Activated CD4-positive, alpha-beta memory T cell treated with anti-CD3 and anti-CD28 coated beads for 36 hours (primary cell): Measurements from ENCODE around the gene WSB1. TPM values are rescaled to one million over a fixed set of nuclear protein-coding genes. Genes with fewer than 3 reads are reported as not detected.

ENCODE experiments used
- CTCF ChIA-PET: fragments of 350-600 bp; sonication (Branson Sonifier 250); formaldehyde crosslinking; loops from one replicate; lab custom pipeline; 2021; ENCODE audit warnings: antibody characterized with exemption, inconsistent platforms; lab: Charles Lee
- POLR2A ChIA-PET: fragments of 350-600 bp; sonication (Branson Sonifier 250); formaldehyde crosslinking; loops from one replicate; lab custom pipeline; 2021; ENCODE audit warnings: antibody characterized with exemption; lab: Charles Lee
- DNase-seq: peaks from one replicate; pipeline ENCODE4 v3.0.0-alpha.2; 2020
- H3K27ac Mint-ChIP-seq: one replicate; pipeline ENCODE4 v1.8.0; 2021; ENCODE audit warnings: mixed read lengths
- H3K27me3 Mint-ChIP-seq: one replicate; pipeline ENCODE4 v1.8.0; 2021; ENCODE audit warnings: mixed read lengths
- H3K36me3 Mint-ChIP-seq: one replicate; pipeline ENCODE4 v1.8.0; 2021; ENCODE audit warnings: mixed read lengths
- H3K4me1 Mint-ChIP-seq: one replicate; pipeline ENCODE4 v1.8.0; 2021; ENCODE audit warnings: low read depth, mixed read lengths
- H3K4me3 Mint-ChIP-seq: one replicate; pipeline ENCODE4 v1.8.0; 2021; ENCODE audit warnings: mild to moderate bottlenecking, mixed read lengths
- H3K9me3 Mint-ChIP-seq: one replicate; pipeline ENCODE4 v1.8.0; 2021; ENCODE audit warnings: mixed read lengths
- intact Hi-C: fragments of 100-400 bp; cut with micrococcal nuclease; formaldehyde crosslinking; loops from one replicate; pipeline ENCODE4 v1.15.1; 2023
- total RNA-seq, 2 experiments: library from RNA; stranded (reverse); gene quantifications; one replicate each; pipeline ENCODE4 v1.2.3, GENCODE V29; 2021

WSB1 gene
- total RNA-seq, 2 experiments from 2014 or later = 135 to 147 TPM

- Mint-ChIP-seq H3K36me3 (no peaks in the 10 kb centered on the region), H3K27me3 (peaks cover 2% of the 10 kb centered on the region), H3K4me3 (no peak overlapping the region), H3K27ac (no peak overlapping the region), H3K9me3 (no peaks in the 10 kb centered on the region), H3K4me1 (peaks cover 4% of the 10 kb centered on the region)
- CTCF ChIA-PET = interaction anchor here (1.2 kb wide), 1 partner anchor 259 kb away, joined by 3 read pairs; no protein-coding TSS in a partner anchor
- POLR2A ChIA-PET = no interaction called here
- no peak for DNase-seq
- intact Hi-C loops = no loop called here
Observed at GRCh38 chr17:27341041-27341471, 47.1 kb downstream of the WSB1 start.

DNA sequence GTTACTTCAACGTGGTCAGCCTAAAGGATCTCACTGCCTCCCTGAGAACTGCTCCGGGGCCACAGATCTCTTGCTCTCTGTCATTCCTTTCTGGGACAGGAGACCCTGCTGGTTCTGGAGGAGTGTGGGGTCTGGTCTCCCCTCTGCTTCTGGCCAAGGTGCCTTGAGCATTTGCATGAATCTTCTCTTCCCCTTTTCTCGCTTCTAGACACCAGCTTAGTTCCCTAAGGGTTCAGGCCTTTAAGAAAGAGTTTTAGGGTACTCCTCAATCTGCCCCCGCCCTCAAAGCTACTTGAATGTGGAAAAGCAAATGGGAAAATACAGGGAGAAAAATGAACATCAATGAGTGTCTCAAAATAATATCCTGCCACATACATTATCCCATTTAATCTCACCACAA is 48.1 kb downstream of the WSB1 start:
- ChIA-PET POLR2A (no interaction called here), CTCF (interaction anchor here (1.2 kb wide), 1 partner anchor 9 kb away, joined by 3 read pairs; no protein-coding TSS in a partner anchor)
- Mint-ChIP-seq H3K36me3 (no peaks in the 10 kb centered on the region), H3K27ac (no peak overlapping the region), H3K9me3 (no peaks in the 10 kb centered on the region), H3K4me3 (no peak overlapping the region), H3K4me1 (peaks cover 4% of the 10 kb centered on the region), H3K27me3 (peaks cover 2% of the 10 kb centered on the region)
- DNase-seq = no peak
- intact Hi-C loops = no loop called here

- no peak overlapping the region for H3K27ac Mint-ChIP-seq
- POLR2A ChIA-PET = interaction anchor here (1.2 kb wide), 1 partner anchor 10 kb away, joined by 3 read pairs; no protein-coding TSS in a partner anchor
- no peak overlapping the region for H3K4me3 Mint-ChIP-seq
- H3K4me1 Mint-ChIP-seq = peaks cover 7% of the 10 kb centered on the region
- intact Hi-C loops = no loop called here
- H3K27me3 Mint-ChIP-seq = peaks cover 3% of the 10 kb centered on the region
- no peak for DNase-seq
- H3K36me3 Mint-ChIP-seq = no peaks in the 10 kb centered on the region
- no peaks in the 10 kb centered on the region for H3K9me3 Mint-ChIP-seq
- CTCF ChIA-PET = interaction anchor here (0.6 to 3.0 kb wide), 3 partner anchors 11 to 151 kb away, joined by 3 to 13 read pairs (median 3); no protein-coding TSS in a partner anchor
Observed at GRCh38 chr17:27343294-27343693, 49.4 kb downstream of the WSB1 start.

DNA sequence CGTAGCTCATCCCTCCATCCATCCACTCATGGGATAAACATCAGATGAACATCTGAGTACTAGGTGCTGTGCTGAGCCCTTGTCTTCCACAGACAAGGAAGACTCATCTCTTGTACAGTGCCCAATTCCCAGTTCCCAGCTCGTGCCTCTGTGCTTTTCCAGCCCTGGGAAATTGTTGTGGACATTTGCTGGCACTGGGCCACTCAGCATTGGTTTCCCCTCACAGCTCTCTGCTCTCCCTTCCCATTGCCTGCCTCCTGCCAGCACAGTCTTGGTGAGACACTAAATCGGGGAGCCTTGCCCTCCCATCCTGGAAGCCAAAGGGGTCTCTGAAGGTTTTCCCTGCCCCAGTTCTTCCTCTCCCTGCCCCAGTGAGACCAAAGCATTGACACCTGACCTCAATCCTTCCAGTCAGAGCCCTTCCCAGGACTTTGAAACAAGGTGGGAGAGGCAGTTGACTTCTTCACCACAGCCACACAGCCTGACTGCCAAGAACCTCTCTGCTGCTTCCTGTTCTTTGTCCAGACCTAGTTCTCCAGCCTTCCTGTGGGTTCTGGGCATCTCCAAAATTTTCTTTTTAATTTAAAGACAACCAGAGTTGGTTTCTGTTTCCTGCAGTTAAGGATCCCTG is 50.2 kb downstream of the WSB1 start:
- ChIA-PET POLR2A (interaction anchor here (1.2 kb wide), 1 partner anchor 11 kb away, joined by 3 read pairs; no protein-coding TSS in a partner anchor), CTCF (interaction anchor here (1.1 to 3.0 kb wide), 5 partner anchors 8 to 258 kb away, joined by 3 to 13 read pairs (median 6); no protein-coding TSS in a partner anchor)
- Mint-ChIP-seq H3K4me3 (no peak overlapping the region), H3K4me1 (peaks cover 12% of the 10 kb centered on the region), H3K27ac (no peak overlapping the region), H3K9me3 (no peaks in the 10 kb centered on the region), H3K36me3 (no peaks in the 10 kb centered on the region), H3K27me3 (peaks cover 3% of the 10 kb centered on the region)
- intact Hi-C loops = no loop called here
- no peak for DNase-seq

- H3K4me1 Mint-ChIP-seq = peaks cover 8% of the 10 kb centered on the region
- intact Hi-C loops = no loop called here
- no peak overlapping the region for H3K4me3 Mint-ChIP-seq
- no peaks in the 10 kb centered on the region for H3K36me3 Mint-ChIP-seq
- no peak overlapping the region for H3K27ac Mint-ChIP-seq
- no peaks in the 10 kb centered on the region for H3K9me3 Mint-ChIP-seq
- POLR2A ChIA-PET = no interaction called here
- peaks cover 3% of the 10 kb centered on the region for H3K27me3 Mint-ChIP-seq
- CTCF ChIA-PET = interaction anchor here (1.6 to 3.0 kb wide), 3 partner anchors 10 to 109 kb away, joined by 6 to 13 read pairs (median 12); no protein-coding TSS in a partner anchor
- no peak for DNase-seq
Observed at GRCh38 chr17:27345141-27345904, 51.4 kb downstream of the WSB1 start.

GRCh38 chr17:27346228-27346899 is 52.5 kb downstream of the WSB1 start:
- intact Hi-C loops = no loop called here
- Mint-ChIP-seq H3K9me3 (no peaks in the 10 kb centered on the region), H3K4me1 (peaks cover 8% of the 10 kb centered on the region), H3K36me3 (no peaks in the 10 kb centered on the region), H3K27me3 (peaks cover 3% of the 10 kb centered on the region), H3K4me3 (no peak overlapping the region), H3K27ac (no peak overlapping the region)
- ChIA-PET POLR2A (no interaction called here), CTCF (interaction anchor here (1.7 to 3.0 kb wide), 3 partner anchors 13 to 110 kb away, joined by 6 to 13 read pairs (median 12); no protein-coding TSS in a partner anchor)
- DNase-seq = no peak

DNA sequence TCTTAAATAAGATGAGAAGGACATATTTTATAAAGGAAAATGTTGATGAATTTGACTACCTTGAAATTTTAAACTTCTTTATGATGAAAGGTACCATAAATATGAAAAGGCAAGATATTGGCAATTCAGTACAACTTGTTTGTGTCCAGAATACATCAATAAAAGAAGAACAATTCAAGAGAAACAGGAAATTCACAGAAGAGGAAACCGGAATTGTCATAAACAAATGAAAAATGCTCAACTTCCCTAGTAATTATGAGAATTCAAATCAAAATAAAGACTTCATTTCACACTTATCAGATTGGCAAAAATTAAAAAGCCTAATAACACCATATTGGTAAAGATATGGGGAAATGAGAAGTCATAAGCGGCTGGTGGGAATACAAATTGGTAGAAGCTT is 54.3 kb downstream of the WSB1 start:
- ChIA-PET POLR2A (no interaction called here), CTCF (interaction anchor here (0.9 to 3.2 kb wide), 3 partner anchors 15 to 306 kb away, joined by 3 to 28 read pairs (median 9); no protein-coding TSS in a partner anchor)
- Mint-ChIP-seq H3K36me3 (no peaks in the 10 kb centered on the region), H3K4me1 (peaks cover 18% of the 10 kb centered on the region), H3K9me3 (no peaks in the 10 kb centered on the region), H3K27ac (no peak overlapping the region), H3K4me3 (peak overlapping the region; percentile 32), H3K27me3 (peaks cover 3% of the 10 kb centered on the region)
- no peak for DNase-seq
- intact Hi-C loops = no loop called here

- ChIA-PET POLR2A (no interaction called here), CTCF (interaction anchor here (0.7 to 3.2 kb wide), 10 partner anchors 11 to 253 kb away, joined by 3 to 28 read pairs (median 4); partner anchors contain the start of gene WSB1)
- Mint-ChIP-seq H3K36me3 (no peaks in the 10 kb centered on the region), H3K4me1 (peaks cover 25% of the 10 kb centered on the region), H3K4me3 (no peak overlapping the region), H3K27ac (no peak overlapping the region), H3K27me3 (peaks cover 1% of the 10 kb centered on the region), H3K9me3 (no peaks in the 10 kb centered on the region)
- DNase-seq = no peak
- intact Hi-C loops = loop anchor here (5.0 kb wide), 2 partner anchors 57 to 123 kb away; partner anchors contain the start of gene WSB1
Observed at GRCh38 chr17:27349540-27350021, 55.7 kb downstream of the WSB1 start.

- H3K36me3 Mint-ChIP-seq = no peaks in the 10 kb centered on the region
- H3K27me3 Mint-ChIP-seq = peaks cover 1% of the 10 kb centered on the region
- intact Hi-C loops = loop anchor here (2.0 to 5.0 kb wide), 4 partner anchors 19 to 299 kb away; partner anchors contain the start of gene WSB1
- ChIA-PET POLR2A (no interaction called here), CTCF (interaction anchor here (1.1 to 5.5 kb wide), 3 partner anchors 29 to 250 kb away, joined by 3 to 101 read pairs (median 5); partner anchors contain the start of gene WSB1)
- H3K4me3 Mint-ChIP-seq = no peak overlapping the region
- H3K27ac Mint-ChIP-seq = no peak overlapping the region
- H3K9me3 Mint-ChIP-seq = no peaks in the 10 kb centered on the region
- peaks cover 27% of the 10 kb centered on the region for H3K4me1 Mint-ChIP-seq
- DNase-seq = no peak
Observed at GRCh38 chr17:27351759-27352158, 57.8 kb downstream of the WSB1 start.

DNA sequence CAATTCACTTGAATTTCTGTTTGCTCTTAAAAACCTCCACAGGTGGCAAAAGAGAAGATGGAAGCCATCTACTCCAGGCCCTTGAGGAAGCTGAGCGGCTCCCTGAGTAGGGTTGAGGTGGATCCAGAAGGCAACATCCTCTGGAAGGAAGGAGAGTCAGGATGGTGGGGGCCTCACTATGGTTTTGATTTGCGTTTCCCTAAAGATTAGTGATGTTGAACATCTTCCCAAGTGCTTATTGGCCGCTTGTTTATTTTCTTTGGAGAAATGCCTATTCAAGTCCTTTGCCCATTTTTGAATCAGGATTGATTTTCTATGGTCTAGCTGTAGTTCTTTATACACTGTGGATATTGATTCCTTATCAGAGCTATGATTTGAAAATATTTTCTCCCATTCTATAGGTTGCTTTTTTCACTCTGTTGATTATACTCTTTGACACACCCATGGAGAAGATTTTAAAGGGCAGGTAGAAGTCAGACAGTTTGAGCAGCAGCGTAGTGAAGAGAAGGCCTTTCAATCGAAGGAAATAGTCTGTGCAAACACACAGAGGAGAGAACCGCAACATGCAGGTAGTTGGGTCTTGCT is 58.6 kb downstream of the WSB1 start:
- Mint-ChIP-seq H3K4me1 (peaks cover 27% of the 10 kb centered on the region), H3K9me3 (no peaks in the 10 kb centered on the region), H3K4me3 (peak overlapping the region; percentile 78), H3K36me3 (no peaks in the 10 kb centered on the region), H3K27ac (peak overlapping the region; percentile 86), H3K27me3 (peaks cover 1% of the 10 kb centered on the region)
- CTCF ChIA-PET = interaction anchor here (1.1 to 5.5 kb wide), 5 partner anchors 27 to 250 kb away, joined by 3 to 101 read pairs (median 5); partner anchors contain the start of gene WSB1
- no peak for DNase-seq
- POLR2A ChIA-PET = no interaction called here
- intact Hi-C loops = loop anchor here (1.0 to 5.0 kb wide), 6 partner anchors 20 to 298 kb away; partner anchors contain the start of gene WSB1

DNA sequence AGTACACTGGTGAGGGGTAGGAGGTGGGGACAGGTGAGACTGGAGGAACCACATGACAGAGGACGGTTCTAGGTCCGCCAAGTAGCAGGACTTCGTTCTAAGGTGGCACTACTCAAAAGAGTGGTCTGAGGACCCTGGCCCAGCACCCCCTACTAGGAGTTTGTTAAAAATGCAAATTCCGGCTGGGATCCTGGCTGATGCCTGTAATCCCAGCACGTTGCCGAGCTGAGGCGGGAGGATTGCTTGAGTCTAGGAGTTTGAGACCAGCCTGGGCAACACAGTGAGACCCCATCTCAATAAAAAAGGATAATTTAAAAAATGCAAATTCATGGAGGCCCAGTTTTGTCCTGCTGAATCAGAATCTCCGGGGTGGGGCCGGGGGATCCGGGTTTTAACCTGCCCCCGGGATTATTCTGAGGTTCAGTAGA is 59.1 kb downstream of the WSB1 start:
- Mint-ChIP-seq H3K4me1 (peaks cover 27% of the 10 kb centered on the region), H3K9me3 (no peaks in the 10 kb centered on the region), H3K27me3 (peaks cover 1% of the 10 kb centered on the region), H3K4me3 (peak overlapping the region; percentile 78), H3K36me3 (no peaks in the 10 kb centered on the region), H3K27ac (peak overlapping the region; percentile 86)
- intact Hi-C loops = loop anchor here (1.0 to 5.0 kb wide), 6 partner anchors 20 to 298 kb away; partner anchors contain the start of gene WSB1
- no peak for DNase-seq
- CTCF ChIA-PET = interaction anchor here (1.1 to 5.5 kb wide), 5 partner anchors 27 to 249 kb away, joined by 3 to 101 read pairs (median 5); partner anchors contain the start of gene WSB1
- POLR2A ChIA-PET = no interaction called here
